PC-9 (cell line): ENCODE measurements around the gene RETREG1.

Source experiments
- CTCF ChIP-seq: fragments of 200-600 bp; sonication (generic); conservative IDR thresholded peaks from 2 replicates; pipeline ENCODE4 v1.6.1; 2017; ENCODE audit warnings: mixed run types, antibody characterized with exemption, mild to moderate bottlenecking, moderate library complexity
- EZH2 ChIP-seq: fragments of 200-600 bp; sonication (generic); IDR thresholded peaks from 2 replicates; pipeline ENCODE4 v1.8.0; 2017; ENCODE audit warnings: antibody characterized with exemption, low read depth

GRCh38 chr5:16554110-16554509 is 62.7 kb downstream of the RETREG1 start:
- no peak for TF ChIP-seq EZH2
- no peak for TF ChIP-seq CTCF
